A549 (cell line): ENCODE measurements around the gene KIF5C. TPM values are rescaled to one million over a fixed set of nuclear protein-coding genes. Genes with fewer than 3 reads are reported as not detected.

Source experiments
- ATAC-seq, 2 experiments: fragments of 200-7000 bp in 1 of 2; fragments of >200 bp in 1 of 2; cut with Nextera tagmentation in 1 of 2; cut with Tn5 transposase in 1 of 2; 3 replicates each; pipeline versions ENCODE4 v1.8.0 to v1.9.1; 2018 to 2020; ENCODE audit warnings: mild to moderate bottlenecking in 1 of 2, moderate library complexity in 1 of 2
- CTCF ChIA-PET: fragments of 300-600 bp; sonication (Branson Sonifier 250); formaldehyde crosslinking; extraction: SDS; loops from one replicate; lab custom pipeline; 2021; ENCODE audit warnings: antibody characterized with exemption, inconsistent platforms; lab: Yijun Ruan, JAX
- POLR2A ChIA-PET: fragments of 350-600 bp; formaldehyde crosslinking; extraction: SDS; loops from one replicate; lab custom pipeline; 2021; ENCODE audit warnings: antibody characterized with exemption, inconsistent platforms; lab: Yijun Ruan, JAX
- DNase-seq, 2 experiments: peaks; one replicate each; pipeline versions ENCODE4 v3.0.0 to v3.0.0-alpha.2; 2011 to 2016; ENCODE audit warnings: low read depth in 1 of 2, low spot score in 1 of 2
- FAIRE-seq: peaks from 2 replicates; lab custom pipeline; 2011; peaks lifted over from hg19 to GRCh38; lab: Jason Lieb, UNC
- H3K27ac ChIP-seq, 2 experiments: fragments of >200 bp; sonication (Bioruptor Twin); formaldehyde crosslinking; 3 replicates each; pipeline ENCODE4 v1.5.1; 2016 to 2017
- H3K4me1 ChIP-seq: fragments of >200 bp; sonication (Bioruptor Twin); formaldehyde crosslinking; 3 replicates; pipeline ENCODE4 v1.6.1; 2016
- H3K4me2 ChIP-seq: fragments of >200 bp; sonication (Bioruptor Twin); formaldehyde crosslinking; 3 replicates; pipeline ENCODE4 v1.6.1; 2016
- H3K4me3 ChIP-seq: fragments of >200 bp; sonication (Bioruptor Twin); formaldehyde crosslinking; 3 replicates; pipeline ENCODE4 v1.5.1; 2016
- H3K9me3 ChIP-seq: fragments of >200 bp; sonication (Bioruptor Twin); formaldehyde crosslinking; 3 replicates; pipeline ENCODE4 v1.6.1; 2016
- ATOH8 ChIP-seq: fragments of 250-450 bp; sonication (Bioruptor Pico); IDR thresholded peaks from 2 replicates; pipeline ENCODE4 v1.5.0; 2020; ENCODE audit warnings: low read depth, mild to moderate bottlenecking, moderate library complexity
- CBX2 ChIP-seq: fragments of 200-600 bp; sonication (generic); IDR thresholded peaks from 2 replicates; pipeline ENCODE4 v1.6.1; 2016; ENCODE audit warnings: low read depth, mild to moderate bottlenecking, borderline replicate concordance
- CBX8 ChIP-seq: fragments of 200-600 bp; sonication (generic); IDR thresholded peaks from 2 replicates; pipeline ENCODE4 v1.6.1; 2016
- CEBPB ChIP-seq, 2 experiments: fragments of >200 bp in 1 of 2; sonication (Bioruptor Twin) in 1 of 2; formaldehyde crosslinking in 1 of 2; IDR thresholded peaks; 2 replicates each; pipeline ENCODE4 v1.6.1; 2012 to 2016
- CHD2 ChIP-seq: fragments of 150-350 bp; IDR thresholded peaks from 2 replicates; pipeline ENCODE4 v1.6.1; 2014; ENCODE audit warnings: low read length; ENCODE audit not compliant: partially characterized antibody
- CHD4 ChIP-seq: fragments of 200-600 bp; sonication (generic); IDR thresholded peaks from 2 replicates; pipeline ENCODE4 v1.6.1; 2016; ENCODE audit warnings: antibody characterized with exemption, mild to moderate bottlenecking, borderline replicate concordance
- CTCF ChIP-seq: fragments of >200 bp; sonication (Bioruptor Twin); formaldehyde crosslinking; IDR thresholded peaks from 3 replicates; pipeline ENCODE4 v1.5.1; 2016
- EP300 ChIP-seq, 2 experiments: fragments of >200 bp; sonication (Bioruptor Twin); formaldehyde crosslinking; IDR thresholded peaks; 2 replicates in 1 of 2; 3 replicates in 1 of 2; pipeline ENCODE4 v1.6.1; 2016 to 2017
- FOXS1 ChIP-seq: fragments of 250-450 bp; sonication (Bioruptor Pico); IDR thresholded peaks from 2 replicates; pipeline ENCODE4 v1.5.0; 2020; ENCODE audit warnings: mild to moderate bottlenecking, moderate library complexity
- HDAC2 ChIP-seq: fragments of 200-600 bp; sonication (generic); IDR thresholded peaks from 2 replicates; pipeline ENCODE4 v1.6.1; 2016
- HES2 ChIP-seq: fragments of >200 bp; sonication (Bioruptor Twin); formaldehyde crosslinking; IDR thresholded peaks from 2 replicates; pipeline ENCODE4 v1.6.1; 2016
- HMGXB4 ChIP-seq: fragments of 250-450 bp; sonication (Bioruptor Pico); IDR thresholded peaks from 2 replicates; pipeline ENCODE4 v1.5.0; 2021; ENCODE audit warnings: mild to moderate bottlenecking, moderate library complexity, borderline replicate concordance
- HOXA7 ChIP-seq: fragments of 250-450 bp; sonication (Bioruptor Pico); IDR thresholded peaks from 2 replicates; pipeline ENCODE4 v1.5.0; 2020; ENCODE audit warnings: mild to moderate bottlenecking, moderate library complexity
- HOXB13 ChIP-seq: fragments of 250-450 bp; sonication (Bioruptor Pico); IDR thresholded peaks from 2 replicates; pipeline ENCODE4 v1.5.0; 2020; ENCODE audit warnings: low read depth, mild to moderate bottlenecking, moderate library complexity
- JUNB ChIP-seq: fragments of >200 bp; sonication (Bioruptor Twin); formaldehyde crosslinking; IDR thresholded peaks from 2 replicates; pipeline ENCODE4 v1.6.1; 2016
- KDM5A ChIP-seq: fragments of 200-600 bp; sonication (generic); IDR thresholded peaks from 2 replicates; pipeline ENCODE4 v1.6.1; 2016; ENCODE audit warnings: antibody characterized with exemption, mild to moderate bottlenecking
- MAFK ChIP-seq: fragments of 450-650 bp; IDR thresholded peaks from 2 replicates; pipeline ENCODE4 v1.6.1; 2014; ENCODE audit not compliant: partially characterized antibody
- MYC ChIP-seq: IDR thresholded peaks from 2 replicates; pipeline ENCODE4 v1.6.1; 2012; ENCODE audit warnings: mild to moderate bottlenecking, inconsistent platforms, low read length, improper control_type of control experiment, borderline replicate concordance
- NFE2L2 ChIP-seq: fragments of 150-350 bp; conservative IDR thresholded peaks from 2 replicates; pipeline ENCODE4 v1.6.1; 2014; ENCODE audit warnings: low read length
- NPAS2 ChIP-seq: fragments of 250-450 bp; sonication (Bioruptor Pico); IDR thresholded peaks from 2 replicates; pipeline ENCODE4 v1.8.0; 2022; ENCODE audit warnings: mild to moderate bottlenecking, moderate library complexity, borderline replicate concordance
- PHF8 ChIP-seq: fragments of 200-600 bp; sonication (generic); IDR thresholded peaks from 2 replicates; pipeline ENCODE4 v1.6.1; 2016; ENCODE audit warnings: low read depth, mild to moderate bottlenecking, antibody characterized with exemption, moderate library complexity, borderline replicate concordance
- RNF2 ChIP-seq: fragments of 200-600 bp; sonication (generic); IDR thresholded peaks from 2 replicates; pipeline ENCODE4 v1.6.1; 2016; ENCODE audit warnings: low read depth, mild to moderate bottlenecking, antibody characterized with exemption, moderate library complexity, borderline replicate concordance
- ZFP36 ChIP-seq: fragments of 450-650 bp; IDR thresholded peaks from 2 replicates; pipeline ENCODE4 v1.6.1; 2014; ENCODE audit warnings: borderline replicate concordance; ENCODE audit not compliant: partially characterized antibody
- ZNF302 ChIP-seq: fragments of 250-450 bp; sonication (Bioruptor Pico); IDR thresholded peaks from 2 replicates; pipeline ENCODE4 v1.9.0; 2021; ENCODE audit warnings: inconsistent platforms, mild to moderate bottlenecking, moderate library complexity
- WGBS: methylation state at CpG from one replicate; pipeline ENCODE4 v1.1.6; 2017; ENCODE audit errors: missing lambda C conversion rate; 5-methylcytosine and 5-hydroxymethylcytosine counted together
- polyA plus RNA-seq, 4 experiments: library from polyadenylated mRNA; depleted of rRNA in 3 of 4; stranded (reverse); fragments of >200 nt; fragmentation: RNase III in 1 of 4; extraction: RNeasy Plus Mini Kit Qiagen cat#74134 plus additional on column Dnase treatment in 1 of 4; gene quantifications; 2 replicates in 3 of 4; 3 replicates in 1 of 4; pipeline ENCODE4 v1.2.3, GENCODE V29; 2011 to 2017

Gene KIF5C
- polyA plus RNA-seq, 2 of the 4 experiments (the other 2 are of a cell fraction) = 0.27 to 0.30 TPM

- FAIRE-seq (no peak), DNase-seq (no peak), ATAC-seq (peak; percentile 44 to 75; a peak in 4 of 6 replicates)
- no peaks in the 10 kb centered on the region; the same call in 2 of the 3 replicates for H3K4me1 ChIP-seq
- TF ChIP-seq CBX8 (no peak), PHF8 (no peak), FOXS1 (CRISPR knock-in tag) (no peak), RNF2 (no peak), HOXA7 (CRISPR knock-in tag) (no peak), EP300 (IDR thresholded peaks at IDR 0.05) (no peak), NPAS2 (CRISPR knock-in tag) (no peak), MAFK (no peak), HDAC2 (no peak), CHD2 (no peak)
- ChIA-PET POLR2A (no interaction called here), CTCF (interaction anchor here (0.8 to 1.3 kb wide), 2 partner anchors 20 to 523 kb away, joined by 3 read pairs; no protein-coding TSS in a partner anchor)
- H3K9me3 ChIP-seq = no peaks in the 10 kb centered on the region
- H3K27ac ChIP-seq = no peak overlapping the region
- H3K4me2 ChIP-seq = peak overlapping the region; percentile 95
- H3K4me3 ChIP-seq = peak overlapping the region; percentile 46; the same call in 1 of the 3 replicates
- WGBS = 39% methylated on average over 7 of the region's 8 CpGs
Measured at GRCh38 chr2:149037851-149038250, 162.8 kb downstream of the KIF5C start.

- no peaks in the 10 kb centered on the region for H3K9me3 ChIP-seq
- ChIA-PET CTCF (interaction anchor here (0.8 to 1.3 kb wide), 3 partner anchors 21 to 522 kb away, joined by 3 read pairs; no protein-coding TSS in a partner anchor), POLR2A (no interaction called here)
- TF ChIP-seq MYC (no peak), KDM5A (no peak), CHD2 (no peak), RNF2 (no peak), JUNB (no peak), EP300 (IDR thresholded peaks at IDR 0.05) (no peak), NFE2L2 (no peak), CBX8 (no peak), ZFP36 (no peak), CBX2 (no peak), CHD4 (no peak), ZNF302 (CRISPR knock-in tag) (no peak), HDAC2 (no peak), CEBPB (IDR thresholded peaks at IDR 0.05) (no peak), HMGXB4 (CRISPR knock-in tag) (no peak), ATOH8 (CRISPR knock-in tag) (no peak), HES2 (no peak), HOXB13 (CRISPR knock-in tag) (no peak), CTCF (no peak), MAFK (no peak)
- H3K27ac ChIP-seq = peak within 1 kb of the TSS in 1 of 2 experiments; percentile 21; a peak in 2 of 6 replicates
- DNase-seq (peak in 1 of 2 experiments; percentile 3), FAIRE-seq (no peak), ATAC-seq (peak; percentile 55 to 74; a peak in 5 of 6 replicates)
- H3K4me3 ChIP-seq = peak within 1 kb of the TSS; percentile 46
- WGBS = 18% methylated on average over 8 of the region's 85 CpGs
- H3K4me2 ChIP-seq = peak within 1 kb of the TSS; percentile 95
- no peaks in the 10 kb centered on the region; the same call in 2 of the 3 replicates for H3K4me1 ChIP-seq
Measured at GRCh38 chr2:149038442-149039212, 163.6 kb downstream of the KIF5C start, which contains the start of gene LYPD6B. TSS of gene LYPD6B (plus strand) at chr2:149038699. CDS start at chr2:149130949, 92,250 bp downstream.
